ENCODE results near the gene CCDC136. TPM values are rescaled to one million over a fixed set of nuclear protein-coding genes. Genes with fewer than 3 reads are reported as not detected.

Gene CCDC136
- total RNA-seq, 1 donor: 7.2 TPM

DNA sequence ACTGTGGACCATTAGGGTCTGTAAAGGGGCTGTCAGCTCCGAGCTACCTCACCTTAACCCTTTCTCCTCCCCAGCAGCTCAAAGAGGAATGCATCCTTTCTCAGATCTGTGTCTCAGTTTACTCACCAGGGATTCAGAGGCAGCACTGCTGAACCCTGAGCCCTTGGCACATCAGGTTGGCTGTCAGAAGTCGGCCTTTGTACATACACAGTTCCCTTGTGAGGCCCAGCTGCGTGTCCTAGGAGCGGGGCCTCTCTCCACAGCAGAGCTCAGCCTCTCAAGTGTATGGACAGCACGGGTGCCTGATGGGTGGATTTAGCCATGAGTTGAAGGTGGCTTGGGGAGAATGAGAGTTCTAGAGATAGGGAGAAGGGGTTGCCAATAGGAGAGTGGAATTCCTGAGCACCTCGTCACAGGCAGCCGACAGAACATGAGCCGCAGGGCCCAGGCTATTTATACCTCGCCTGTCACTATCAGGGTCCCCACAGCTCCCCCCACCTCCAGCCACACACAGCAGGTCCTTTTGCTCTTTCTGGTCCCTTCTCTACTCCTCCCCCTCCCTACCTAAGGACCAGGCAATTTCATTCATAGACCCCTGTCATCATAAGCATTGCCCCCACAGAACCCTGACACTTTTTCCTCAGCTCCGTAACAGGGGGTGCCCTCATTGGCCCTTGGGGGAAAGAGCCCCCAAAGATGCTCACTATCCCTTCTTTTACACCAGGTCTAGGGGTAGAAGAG is 36.4 kb downstream of the CCDC136 start:
- Histone ChIP-seq H3K27me3 (ENCODE audit: insufficient read depth, low read length) (no peaks in the 10 kb centered on the region), H3K4me2 (ENCODE audit: insufficient read depth, low read length) (peak overlapping the region; percentile 78), H3K9me3 (ENCODE audit: low read depth, low read length) (no peaks in the 10 kb centered on the region), H3K79me2 (ENCODE audit: insufficient read depth, low read length) (peaks cover 29% of the 10 kb centered on the region), H4K20me1 (ENCODE audit: insufficient read depth, low read length) (peaks cover 26% of the 10 kb centered on the region), H3K36me3 (ENCODE audit: insufficient read depth, low read length) (no peaks in the 10 kb centered on the region), H3K27ac (ENCODE audit: low read depth, low read length) (peak overlapping the region; percentile 95), H3K4me1 (ENCODE audit: insufficient read depth, low read length) (peaks cover 40% of the 10 kb centered on the region), H3K4me3 (ENCODE audit: insufficient read depth, low read length) (peak overlapping the region; percentile 48), H2AFZ (ENCODE audit: low read length) (no peak overlapping the region)
- TF ChIP-seq, protein P1, sequence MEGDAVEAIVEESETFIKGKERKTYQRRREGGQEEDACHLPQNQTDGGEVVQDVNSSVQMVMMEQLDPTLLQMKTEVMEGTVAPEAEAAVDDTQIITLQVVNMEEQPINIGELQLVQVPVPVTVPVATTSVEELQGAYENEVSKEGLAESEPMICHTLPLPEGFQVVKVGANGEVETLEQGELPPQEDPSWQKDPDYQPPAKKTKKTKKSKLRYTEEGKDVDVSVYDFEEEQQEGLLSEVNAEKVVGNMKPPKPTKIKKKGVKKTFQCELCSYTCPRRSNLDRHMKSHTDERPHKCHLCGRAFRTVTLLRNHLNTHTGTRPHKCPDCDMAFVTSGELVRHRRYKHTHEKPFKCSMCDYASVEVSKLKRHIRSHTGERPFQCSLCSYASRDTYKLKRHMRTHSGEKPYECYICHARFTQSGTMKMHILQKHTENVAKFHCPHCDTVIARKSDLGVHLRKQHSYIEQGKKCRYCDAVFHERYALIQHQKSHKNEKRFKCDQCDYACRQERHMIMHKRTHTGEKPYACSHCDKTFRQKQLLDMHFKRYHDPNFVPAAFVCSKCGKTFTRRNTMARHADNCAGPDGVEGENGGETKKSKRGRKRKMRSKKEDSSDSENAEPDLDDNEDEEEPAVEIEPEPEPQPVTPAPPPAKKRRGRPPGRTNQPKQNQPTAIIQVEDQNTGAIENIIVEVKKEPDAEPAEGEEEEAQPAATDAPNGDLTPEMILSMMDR (IDR thresholded peaks at IDR 0.05; ENCODE audit: extremely low read depth, low read depth, low read length): no peak
- peak; percentile 94 for DNase-seq (ENCODE audit: insufficient read length, low spot score, missing footprints)

DNA sequence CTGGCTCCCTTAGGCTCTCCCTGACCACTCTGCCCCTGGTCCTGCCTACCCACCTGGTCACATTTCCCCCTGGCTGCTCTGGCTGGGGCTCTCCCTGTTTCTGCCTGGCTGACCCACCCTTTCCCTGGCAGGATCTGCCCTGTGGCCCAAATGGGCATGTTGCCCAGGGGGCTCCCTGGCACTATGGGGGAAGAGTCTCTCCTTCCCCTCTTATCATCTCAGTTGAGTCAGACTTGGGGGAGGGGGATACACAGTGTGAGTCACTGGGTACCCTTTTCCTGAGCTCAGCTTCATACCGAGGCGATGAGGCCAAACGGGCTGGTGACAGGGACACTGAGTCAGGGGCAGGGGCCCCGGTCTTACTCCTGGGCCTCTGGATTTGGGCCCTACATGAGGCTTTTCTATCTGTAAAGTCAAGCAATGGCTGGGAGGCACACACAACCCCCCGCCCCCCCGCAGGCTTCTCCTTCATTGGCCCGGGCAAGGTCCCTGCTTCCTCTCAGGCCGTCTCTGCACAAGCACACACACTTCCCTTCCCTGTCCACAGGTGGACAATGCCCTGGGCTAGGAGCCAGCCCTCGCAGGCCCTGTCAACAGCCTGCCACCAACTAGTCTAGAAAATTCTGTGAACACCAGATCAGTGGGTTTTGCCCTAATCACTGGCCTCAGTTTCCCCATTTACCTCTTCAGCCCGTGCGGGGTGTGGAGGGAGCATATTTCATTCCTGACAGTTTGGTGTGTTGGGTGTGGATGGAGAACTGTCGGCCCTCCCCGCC is 37.8 kb downstream of the CCDC136 start:
- DNase-seq (ENCODE audit: insufficient read length, low spot score, missing footprints): peak; percentile 94
- Histone ChIP-seq H4K20me1 (ENCODE audit: insufficient read depth, low read length) (peaks cover 30% of the 10 kb centered on the region), H3K27ac (ENCODE audit: low read depth, low read length) (peak overlapping the region; percentile 80), H3K27me3 (ENCODE audit: insufficient read depth, low read length) (no peaks in the 10 kb centered on the region), H3K4me1 (ENCODE audit: insufficient read depth, low read length) (peaks cover 51% of the 10 kb centered on the region), H3K4me3 (ENCODE audit: insufficient read depth, low read length) (peak overlapping the region; percentile 95), H2AFZ (ENCODE audit: low read length) (peak overlapping the region; percentile 51), H3K4me2 (ENCODE audit: insufficient read depth, low read length) (peak overlapping the region; percentile 87), H3K79me2 (ENCODE audit: insufficient read depth, low read length) (peaks cover 42% of the 10 kb centered on the region), H3K9me3 (ENCODE audit: low read depth, low read length) (no peaks in the 10 kb centered on the region), H3K36me3 (ENCODE audit: insufficient read depth, low read length) (peaks cover 2% of the 10 kb centered on the region)
- TF ChIP-seq, protein P1 (IDR thresholded peaks at IDR 0.05; ENCODE audit: extremely low read depth, low read depth, low read length): no peak

DNA sequence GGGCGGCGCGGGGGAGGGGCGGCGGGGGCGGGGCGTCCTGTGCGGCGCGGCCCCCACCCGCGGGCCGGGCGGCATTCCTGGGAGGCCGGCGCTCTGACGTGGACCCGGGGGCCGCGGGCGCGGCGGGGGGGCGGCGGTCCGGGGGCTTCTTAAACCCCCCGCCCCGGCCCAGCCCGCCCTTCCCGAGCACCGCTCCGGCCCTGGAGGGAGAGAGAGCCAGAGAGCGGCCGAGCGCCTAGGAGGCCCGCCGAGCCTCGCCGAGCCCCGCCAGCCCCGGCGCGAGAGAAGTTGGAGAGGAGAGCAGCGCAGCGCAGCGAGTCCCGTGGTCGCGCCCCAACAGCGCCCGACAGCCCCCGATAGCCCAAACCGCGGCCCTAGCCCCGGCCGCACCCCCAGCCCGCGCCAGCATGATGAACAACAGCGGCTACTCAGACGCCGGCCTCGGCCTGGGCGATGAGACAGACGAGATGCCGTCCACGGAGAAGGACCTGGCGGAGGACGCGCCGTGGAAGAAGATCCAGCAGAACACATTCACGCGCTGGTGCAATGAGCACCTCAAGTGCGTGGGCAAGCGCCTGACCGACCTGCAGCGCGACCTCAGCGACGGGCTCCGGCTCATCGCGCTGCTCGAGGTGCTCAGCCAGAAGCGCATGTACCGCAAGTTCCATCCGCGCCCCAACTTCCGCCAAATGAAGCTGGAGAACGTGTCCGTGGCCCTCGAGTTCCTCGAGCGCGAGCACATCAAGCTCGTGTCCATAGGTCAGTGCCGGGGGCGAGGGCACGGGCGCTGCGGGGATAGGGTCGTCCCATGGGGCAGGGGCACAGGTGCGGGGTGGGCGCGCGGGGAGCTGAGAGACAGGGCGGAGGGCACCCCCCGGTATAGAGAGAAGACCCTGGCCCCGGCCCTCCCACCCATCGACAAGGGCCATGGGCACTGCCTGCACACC is 38.7 kb downstream of the CCDC136 start, which contains the start of gene FLNC:
Gene FLNC (plus strand): TSS at position 176 of the 947 bp plus-strand sequence. CDS start 232 bp downstream, at position 408.
- TF ChIP-seq, protein P1 (IDR thresholded peaks at IDR 0.05; ENCODE audit: extremely low read depth, low read depth, low read length): no peak
- Histone ChIP-seq H3K4me3 (ENCODE audit: insufficient read depth, low read length) (peak within 1 kb of the TSS; percentile 95), H4K20me1 (ENCODE audit: insufficient read depth, low read length) (peaks cover 40% of the 10 kb centered on the region), H3K4me2 (ENCODE audit: insufficient read depth, low read length) (peak within 1 kb of the TSS; percentile 90), H2AFZ (ENCODE audit: low read length) (peak within 1 kb of the TSS; percentile 68), H3K79me2 (ENCODE audit: insufficient read depth, low read length) (peaks cover 51% of the 10 kb centered on the region), H3K4me1 (ENCODE audit: insufficient read depth, low read length) (peaks cover 60% of the 10 kb centered on the region), H3K36me3 (ENCODE audit: insufficient read depth, low read length) (peaks cover 11% of the 10 kb centered on the region), H3K27me3 (ENCODE audit: insufficient read depth, low read length) (no peaks in the 10 kb centered on the region), H3K27ac (ENCODE audit: low read depth, low read length) (peak within 1 kb of the TSS; percentile 92), H3K9me3 (ENCODE audit: low read depth, low read length) (no peaks in the 10 kb centered on the region)
- peak; percentile 92 for DNase-seq (ENCODE audit: insufficient read length, low spot score, missing footprints)

All from osteoblast (primary cell).